HG03139 (cell line): ENCODE data around the gene KCNT1.
"Not testable (repeated sequence)": the region's sequence is repeated elsewhere in the genome, so short reads cannot be mapped to it uniquely, and the experiment has no call there.

Experiments
- ATAC-seq: cut with Tn5 transposase; IDR thresholded peaks from one replicate; pipeline ENCODE4 v1.9.1; 2021; ENCODE audit not compliant: unreplicated experiment

Gene KCNT1

GRCh38 chr9:135701959-135702721, at the start of gene KCNT1:
TSS of gene KCNT1 (plus strand) at chr9:135702185. CDS start at chr9:135702259, 74 bp downstream.
- no peak for ATAC-seq

GRCh38 chr9:135655317-135655716, 46.7 kb upstream of the KCNT1 start:
- ATAC-seq, result no peak

GRCh38 chr9:135657416-135657815, 44.6 kb upstream of the KCNT1 start:
- ATAC-seq, result no peak

GRCh38 chr9:135659252-135659651, 42.7 kb upstream of the KCNT1 start:
- no peak for ATAC-seq

- ATAC-seq, result no peak
Measured at GRCh38 chr9:135660407-135660806, 41.6 kb upstream of the KCNT1 start.

- ATAC-seq, result no peak
Measured at GRCh38 chr9:135661816-135662560, 40.0 kb upstream of the KCNT1 start.

- ATAC-seq, result no peak
Measured at GRCh38 chr9:135662758-135663450, 39.1 kb upstream of the KCNT1 start, which contains the start of gene LCN9. TSS of gene LCN9 (plus strand) at chr9:135663309. CDS start at chr9:135663322, 13 bp downstream.

- ATAC-seq, result no peak
Measured at GRCh38 chr9:135663451-135663770, 38.6 kb upstream of the KCNT1 start.

- no peak for ATAC-seq
Measured at GRCh38 chr9:135663857-135664256, 38.1 kb upstream of the KCNT1 start.

GRCh38 chr9:135664266-135664665, 37.7 kb upstream of the KCNT1 start:
- ATAC-seq, result no peak

GRCh38 chr9:135664801-135665794, 36.9 kb upstream of the KCNT1 start:
- ATAC-seq, result no peak

- no peak for ATAC-seq
Measured at GRCh38 chr9:135665795-135666189, 36.2 kb upstream of the KCNT1 start.

GRCh38 chr9:135666534-135667462, 35.2 kb upstream of the KCNT1 start:
- ATAC-seq, result no peak

- no peak for ATAC-seq
Measured at GRCh38 chr9:135667463-135668001, 34.5 kb upstream of the KCNT1 start.

- ATAC-seq, result not testable (repeated sequence)
Measured at GRCh38 chr9:135669018-135669417, 33.0 kb upstream of the KCNT1 start.

- ATAC-seq, result no peak
Measured at GRCh38 chr9:135669616-135670285, 32.2 kb upstream of the KCNT1 start.

GRCh38 chr9:135670721-135671590, 31.0 kb upstream of the KCNT1 start:
- no peak for ATAC-seq

GRCh38 chr9:135671591-135672041, 30.4 kb upstream of the KCNT1 start:
- ATAC-seq, result no peak
